ENCODE measurements around the gene CNGA2.

- TF ChIP-seq POLR2A (IDR thresholded peaks at IDR 0.05; ENCODE audit: low read length) (no peak), GATA1 (IDR thresholded peaks at IDR 0.05; ENCODE audit: low read depth, low read length) (no peak)
Observed at GRCh38 chrX:151711787-151712186, 22.8 kb upstream of the CNGA2 start.

All from erythroblast (primary cell).